Colon (tissue), 2 donors: ENCODE measurements around the gene FAM151B.
"Not testable (repeated sequence)": the region's sequence is repeated elsewhere in the genome, so short reads cannot be mapped to it uniquely, and the experiment has no call there.

Source experiments
- FAIRE-seq: peaks from 2 replicates; lab custom pipeline; 2012; peaks lifted over from hg19 to GRCh38; lab: Jason Lieb, UNC
- donor health status: control.
- donor health status: control.

Gene FAM151B, protein sequence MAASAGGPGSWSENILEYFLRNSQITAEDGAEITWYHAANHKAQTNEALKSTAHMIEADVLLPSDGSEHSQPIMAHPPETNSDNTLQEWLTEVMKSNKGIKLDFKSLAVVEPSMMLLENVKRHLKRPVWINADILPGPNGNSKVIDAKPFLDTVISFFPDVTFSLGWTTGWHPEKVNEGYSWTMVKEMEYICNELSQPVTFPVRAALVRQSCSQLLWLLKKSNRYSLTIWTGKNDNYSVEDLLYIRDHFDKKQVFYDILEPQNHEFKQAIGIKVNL

DNA sequence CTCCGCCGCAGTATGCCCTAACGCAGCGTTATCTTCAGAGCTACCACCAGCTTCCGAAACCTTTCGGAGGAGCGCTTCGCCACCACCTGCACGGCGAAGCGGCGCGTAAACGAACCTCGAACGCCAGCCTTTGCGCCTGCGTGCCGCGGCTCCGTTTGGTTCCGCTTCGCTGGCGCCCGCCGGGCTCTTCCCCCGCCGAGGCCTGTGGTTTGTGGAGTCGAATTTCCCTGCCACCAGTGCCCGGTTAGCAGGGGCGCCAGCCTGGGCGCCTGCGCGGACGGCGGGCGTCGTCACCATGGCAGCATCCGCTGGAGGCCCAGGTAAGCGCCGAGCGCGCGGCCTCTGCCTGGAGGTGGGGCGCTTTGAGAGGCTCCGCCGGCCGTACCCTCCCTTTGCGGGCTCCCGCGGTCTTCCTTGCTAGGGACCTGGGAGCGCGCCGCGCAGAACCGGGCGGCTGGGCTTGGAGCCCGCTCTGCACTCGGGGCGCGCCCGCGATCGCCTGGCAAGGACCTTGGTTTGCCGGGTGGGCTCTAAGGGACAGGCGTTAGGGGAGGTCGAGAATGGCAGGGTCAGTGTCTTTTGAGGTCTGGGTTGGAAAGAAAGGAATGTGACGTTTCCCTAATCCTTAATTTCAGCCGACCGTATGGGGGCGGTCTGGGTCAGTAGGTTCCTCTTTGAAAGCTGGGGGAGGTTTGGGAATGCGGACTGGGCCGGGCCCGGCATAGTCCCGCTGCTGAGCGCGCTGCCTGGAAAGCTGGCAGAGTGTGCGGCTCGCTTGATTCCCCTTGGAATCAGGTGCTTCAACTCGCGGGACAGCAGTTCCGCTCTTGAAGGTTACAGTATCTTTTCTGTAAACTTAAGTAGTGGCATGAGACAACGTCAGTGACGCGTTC lies at the start of gene FAM151B:
TSS of gene FAM151B (plus strand) at position 272 of the 893 bp plus-strand sequence. CDS start at position 296, 24 bp downstream.
- no peak for FAIRE-seq

DNA sequence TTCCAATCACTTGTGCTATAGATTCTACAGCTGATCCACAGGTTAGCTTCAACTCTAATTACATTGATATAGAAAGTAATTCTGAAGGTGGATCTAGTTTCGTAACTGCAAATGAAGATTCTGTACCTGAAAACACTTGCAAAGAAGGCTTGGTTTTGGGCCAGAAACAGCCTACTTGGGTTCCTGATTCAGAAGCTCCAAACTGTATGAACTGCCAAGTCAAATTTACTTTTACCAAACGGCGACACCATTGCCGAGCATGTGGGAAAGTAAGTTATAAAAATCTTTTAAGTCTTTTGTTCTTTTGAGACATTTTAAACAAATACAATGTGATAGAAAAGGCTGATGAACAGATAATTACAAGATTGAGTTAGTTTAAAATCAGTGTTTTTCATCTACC lies 49.2 kb upstream of the FAM151B start:
- FAIRE-seq: no peak

DNA sequence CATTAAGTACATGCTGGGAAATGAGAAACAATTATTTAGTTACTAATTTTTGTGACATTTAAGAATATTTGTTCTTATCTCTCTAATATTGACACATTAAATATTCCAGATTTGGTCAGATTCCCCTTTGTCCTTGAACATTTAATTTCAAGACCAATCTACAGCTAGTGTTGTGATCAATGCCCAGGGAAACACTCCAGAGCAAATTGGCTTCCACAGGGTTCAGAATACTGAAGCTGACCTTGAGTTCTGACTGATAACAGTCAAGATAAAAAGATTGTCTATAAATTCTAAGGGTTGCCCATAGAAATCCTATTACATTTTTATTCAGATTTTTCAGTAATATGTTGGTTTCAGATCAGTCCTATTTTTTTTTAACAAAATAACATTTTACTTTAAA lies 48.7 kb upstream of the FAM151B start:
- FAIRE-seq: no peak

DNA sequence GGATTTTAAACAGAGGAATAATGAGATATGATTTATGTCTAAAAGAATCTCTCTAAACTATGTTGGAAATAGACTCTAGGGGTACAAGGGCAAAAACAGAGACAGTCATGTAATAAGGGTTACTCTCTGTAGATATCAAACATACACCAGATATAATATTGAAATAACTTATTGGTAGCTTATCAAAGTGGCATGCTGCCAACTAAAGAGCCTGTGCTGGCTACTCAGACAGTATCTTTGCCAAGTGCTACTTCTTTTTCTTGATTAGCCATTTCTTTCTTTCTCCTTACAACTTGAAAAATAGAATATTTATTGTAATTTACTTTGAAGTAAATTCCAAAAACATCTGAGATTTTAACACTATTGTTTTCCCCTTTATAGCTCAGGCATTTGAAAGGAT lies 45.2 kb upstream of the FAM151B start:
- no peak for FAIRE-seq

DNA sequence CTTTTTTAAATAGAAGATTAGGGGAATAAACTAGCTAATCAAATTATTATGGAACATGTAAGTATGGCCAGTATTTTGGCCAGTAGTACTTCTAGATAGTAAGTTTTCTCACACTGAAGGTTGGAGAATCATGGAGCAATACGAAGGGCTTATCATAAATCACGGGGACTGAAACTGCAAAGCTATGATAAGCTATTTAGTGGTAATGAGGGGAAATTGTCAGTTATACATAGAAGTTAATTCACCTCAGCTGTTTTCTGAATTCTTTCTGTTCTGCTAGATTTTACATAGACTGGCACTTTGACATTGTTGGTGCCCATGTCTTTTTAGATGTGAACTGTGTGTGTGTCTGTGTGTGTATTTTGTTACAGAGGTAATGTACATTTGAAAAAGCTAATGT lies 34.5 kb upstream of the FAM151B start:
- FAIRE-seq: no peak

DNA sequence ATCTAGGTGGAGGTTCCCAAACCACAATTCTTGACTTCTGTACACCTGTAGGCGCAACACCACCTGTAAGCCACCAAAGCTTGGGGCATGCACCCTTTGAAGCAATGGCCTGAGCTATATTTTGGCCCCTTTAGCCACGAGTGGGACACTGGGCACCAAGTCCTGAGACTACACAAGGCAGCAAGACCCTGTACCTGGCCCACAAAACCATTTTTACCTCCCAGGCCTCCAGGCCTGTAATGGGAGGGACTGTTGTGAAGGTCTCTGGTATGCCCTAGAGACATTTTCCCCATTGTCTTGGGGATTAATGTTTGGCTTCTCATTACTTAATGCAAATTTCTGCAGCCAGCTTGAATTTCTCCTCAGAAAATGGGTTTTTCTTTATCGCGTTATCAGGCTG lies 24.6 kb upstream of the FAM151B start:
- FAIRE-seq: no peak

DNA sequence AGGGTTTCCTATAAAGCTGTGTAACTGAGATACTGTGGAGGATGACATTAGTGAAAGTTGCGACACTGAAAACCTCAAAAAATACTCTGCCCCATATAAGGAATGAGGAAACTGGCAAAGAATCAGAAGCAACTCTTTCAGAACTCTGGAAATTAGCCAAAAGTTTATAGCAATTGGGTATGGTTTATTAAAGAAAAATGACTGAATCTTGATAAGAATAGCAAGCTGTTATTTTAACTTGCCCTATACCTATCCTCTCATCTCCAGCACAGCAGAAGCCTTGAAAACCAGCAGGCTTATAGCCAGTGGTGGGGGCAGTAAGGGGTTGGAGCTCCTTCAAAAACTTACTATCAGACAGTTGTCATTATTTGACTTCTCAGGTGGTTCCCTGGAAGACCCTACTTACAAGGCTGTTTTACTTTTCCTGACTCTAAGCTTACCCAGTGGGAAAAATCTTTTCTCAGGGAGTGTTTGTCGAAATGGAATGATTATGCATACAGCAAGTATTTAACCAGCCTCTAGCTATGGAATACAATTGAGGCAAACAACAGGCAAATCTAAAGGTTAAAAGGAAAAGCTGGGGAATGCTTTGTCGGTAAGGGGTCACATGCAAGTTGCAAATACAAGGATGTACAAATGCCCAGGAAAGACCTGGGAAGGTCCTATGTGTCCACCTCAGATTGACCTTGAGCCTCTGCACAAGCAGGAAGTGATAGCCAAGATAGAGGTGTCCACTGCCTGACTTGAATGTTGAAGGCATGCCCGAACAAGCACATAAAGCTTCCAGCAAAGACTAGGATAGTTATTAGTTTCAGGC lies 21.0 kb upstream of the FAM151B start:
- FAIRE-seq: no peak

DNA sequence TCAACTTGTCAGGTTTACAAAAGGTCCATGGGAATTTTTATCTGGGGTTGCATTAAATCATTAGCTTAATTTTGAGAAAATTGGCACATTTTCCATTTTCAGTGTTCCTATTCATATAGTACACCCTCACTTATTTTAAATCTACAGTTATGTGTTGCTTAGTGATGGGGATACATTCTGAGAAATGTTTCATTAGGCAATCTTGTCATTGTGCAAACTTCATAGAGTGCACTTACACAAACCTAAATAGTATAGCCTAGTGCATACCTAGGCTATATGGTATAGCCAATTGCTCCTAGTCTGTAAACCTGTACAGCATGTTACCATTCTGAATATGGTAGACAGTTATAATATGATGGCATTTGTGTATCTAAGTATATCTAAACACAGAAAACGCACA lies 19.8 kb upstream of the FAM151B start:
- no peak for FAIRE-seq

DNA sequence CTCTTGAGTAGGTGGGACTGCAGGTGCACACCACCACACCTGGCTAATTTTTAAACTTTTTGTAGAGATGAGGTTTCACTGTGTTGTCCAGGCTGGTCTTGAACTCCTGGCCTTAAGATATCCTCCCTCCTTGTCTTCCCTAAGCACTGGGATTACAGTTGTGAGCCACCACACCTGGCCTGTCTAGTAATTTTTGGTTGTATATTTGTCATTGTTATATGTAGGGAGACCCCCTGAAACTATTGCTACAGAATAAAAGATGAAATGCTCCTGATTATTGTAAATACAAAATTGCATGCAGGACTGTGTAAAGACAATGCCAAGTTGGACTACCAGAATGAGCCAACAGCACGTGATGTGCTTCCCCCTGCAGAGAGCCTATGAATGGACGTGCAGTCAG lies 17.3 kb upstream of the FAM151B start:
- not testable (repeated sequence) for FAIRE-seq

DNA sequence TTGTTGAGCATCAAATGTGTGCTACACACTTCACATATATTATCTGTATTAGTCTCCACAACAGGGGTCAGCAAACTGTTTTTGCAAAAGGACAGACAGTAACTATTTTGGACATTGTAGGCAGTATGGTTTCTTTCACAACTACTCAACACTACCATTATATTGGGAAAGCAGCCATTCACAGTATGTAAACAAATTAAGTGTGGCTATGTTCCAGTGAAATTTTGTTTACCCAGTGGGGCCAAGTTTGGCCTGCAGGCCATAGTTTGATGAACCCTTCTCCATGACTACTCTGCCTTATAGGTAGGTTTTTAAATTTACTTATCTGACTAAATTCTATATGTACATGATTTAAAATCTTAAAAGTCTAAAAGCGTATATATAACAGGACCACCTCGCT lies 13.0 kb upstream of the FAM151B start:
- no peak for FAIRE-seq

DNA sequence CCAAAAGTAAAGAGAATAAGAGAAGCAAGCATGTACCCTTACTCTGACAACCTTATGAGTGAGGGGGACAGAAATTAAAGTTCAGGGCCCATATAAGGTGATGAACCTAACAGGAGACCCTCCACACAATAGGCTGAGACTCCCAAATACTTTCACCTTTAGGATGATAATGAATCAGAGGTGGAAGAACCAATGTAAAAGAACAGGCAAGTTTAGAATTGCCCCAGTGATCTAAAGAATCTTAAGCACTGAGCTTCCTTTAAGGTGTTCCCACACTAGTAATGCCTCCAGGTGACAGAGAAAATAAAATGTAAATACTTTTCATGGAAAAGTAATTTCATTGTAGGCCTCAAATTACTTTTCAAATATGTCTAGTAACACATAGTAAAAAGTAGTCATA lies 8.2 kb upstream of the FAM151B start:
- no peak for FAIRE-seq

DNA sequence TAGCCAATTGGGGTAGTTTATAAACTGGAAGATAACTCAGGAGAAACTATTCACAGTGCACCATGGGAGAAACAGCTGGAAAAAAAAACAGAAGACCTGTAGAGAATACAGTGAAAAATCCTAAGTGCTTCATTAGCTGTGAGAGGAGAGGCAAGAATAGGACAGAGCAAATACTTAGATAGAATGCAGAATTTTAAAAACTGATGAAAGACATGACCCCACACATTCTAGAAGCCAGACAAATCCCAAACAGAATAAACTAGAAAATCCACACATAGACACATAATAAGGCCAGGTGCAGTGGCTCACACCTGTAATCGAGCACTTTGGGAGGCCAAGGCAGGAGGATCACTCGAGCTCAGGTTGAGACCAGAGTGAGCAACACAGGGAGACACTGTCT lies 7.5 kb upstream of the FAM151B start:
- FAIRE-seq: no peak

DNA sequence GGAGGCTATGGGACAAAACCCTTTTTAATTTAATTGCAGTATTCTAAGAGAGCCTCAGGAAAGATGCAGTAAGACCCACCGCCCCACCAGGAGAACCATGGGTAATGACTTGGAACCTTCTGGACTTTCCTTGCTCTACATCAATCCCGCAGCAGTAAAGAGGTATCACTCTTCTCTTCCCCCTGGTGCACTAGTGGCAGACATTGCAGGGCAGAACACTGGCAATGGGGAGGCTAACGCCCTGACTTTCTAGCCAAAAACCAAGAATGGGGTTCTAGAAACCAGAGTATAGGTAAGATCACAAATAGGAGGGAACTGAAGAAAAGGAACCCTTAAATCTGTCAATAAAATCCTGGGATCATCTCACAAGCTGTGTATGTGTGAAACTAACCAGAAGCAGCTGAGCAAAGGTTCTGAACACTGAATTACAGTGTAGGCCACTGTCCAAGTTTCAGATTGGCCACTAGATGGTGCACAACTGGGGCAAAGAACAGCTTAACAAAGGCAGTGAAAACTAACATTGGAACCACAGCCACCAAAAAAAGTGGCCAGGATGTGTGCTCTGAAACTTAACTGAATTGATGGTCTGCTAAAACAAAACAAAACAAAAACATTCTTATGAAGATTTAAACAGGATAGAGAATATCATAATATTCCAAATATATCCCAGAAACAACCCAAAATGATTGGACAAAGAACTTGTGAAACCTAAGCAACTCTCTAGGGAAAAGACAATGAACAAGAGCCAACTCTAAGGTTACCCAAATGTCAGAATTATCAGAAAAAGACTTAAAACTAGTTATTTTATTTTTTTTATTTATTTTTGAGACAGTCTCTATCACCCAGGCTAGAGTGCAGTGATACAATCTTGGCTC lies 6.6 kb upstream of the FAM151B start:
- no peak for FAIRE-seq

DNA sequence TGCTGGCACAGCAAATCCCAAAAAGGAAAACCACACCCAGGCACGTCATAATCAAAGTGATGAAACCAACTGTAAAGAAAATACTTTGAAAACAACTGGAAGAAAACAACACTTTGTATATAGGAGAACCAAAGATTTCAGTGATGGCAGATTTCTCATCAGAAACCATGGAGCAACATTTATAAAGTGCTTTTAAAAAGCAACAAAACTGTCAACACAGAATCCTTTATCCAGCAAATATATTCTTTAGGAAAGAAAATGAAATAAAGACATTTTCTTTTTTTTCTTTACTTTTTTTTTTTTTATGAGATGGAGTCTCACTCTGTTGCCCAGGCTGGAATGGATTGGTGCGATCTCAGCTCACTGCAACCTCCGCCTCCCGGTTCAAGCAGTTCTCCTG lies 5.3 kb upstream of the FAM151B start:
- no peak for FAIRE-seq

DNA sequence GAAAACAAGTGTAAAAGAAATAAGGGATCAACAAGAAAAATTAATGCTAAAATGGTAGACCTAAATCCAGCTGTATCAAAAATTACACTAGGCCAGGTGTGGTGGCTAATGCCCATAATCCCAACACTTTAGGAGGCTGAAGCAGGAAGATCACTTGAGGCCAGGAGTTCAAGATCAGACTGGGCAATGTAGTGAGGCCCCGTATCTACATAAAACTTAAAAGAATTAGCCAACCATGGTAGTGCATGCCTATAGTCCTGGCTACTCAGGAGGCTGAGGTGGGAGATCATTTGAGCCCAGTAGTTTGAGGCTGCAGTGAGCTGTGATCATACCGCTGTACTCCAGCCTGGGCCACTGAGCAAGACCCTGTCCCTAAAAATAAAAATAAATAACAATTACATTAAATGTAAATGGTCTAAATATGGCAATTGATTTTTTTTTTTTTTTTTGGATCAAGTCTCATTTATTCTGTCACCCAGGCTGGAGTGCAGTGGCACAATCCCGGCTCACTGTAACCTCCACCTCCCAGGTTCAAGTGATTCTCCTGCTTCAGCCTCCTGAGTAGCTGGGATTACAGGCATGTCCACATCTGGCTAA lies 4.2 kb upstream of the FAM151B start:
- no peak for FAIRE-seq

DNA sequence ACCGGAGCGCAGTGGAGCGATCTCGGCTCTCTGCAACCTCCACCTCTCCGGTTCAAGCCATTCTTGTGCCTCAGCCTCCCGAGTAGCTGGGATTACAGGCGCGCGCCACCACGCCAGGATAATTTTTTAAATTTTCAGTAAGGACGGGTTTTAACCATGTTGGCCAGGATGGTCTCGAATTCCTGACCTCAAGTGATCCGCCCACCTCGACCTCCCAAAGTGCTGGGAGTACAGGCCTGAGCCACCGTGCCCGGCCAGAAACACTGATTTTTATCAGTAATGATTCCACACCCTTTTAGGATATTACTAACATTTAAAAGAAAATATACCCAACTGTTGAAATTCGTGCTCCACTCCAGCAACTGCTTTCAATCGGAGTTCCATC lies 464 bp upstream of the FAM151B start:
- no peak for FAIRE-seq

DNA sequence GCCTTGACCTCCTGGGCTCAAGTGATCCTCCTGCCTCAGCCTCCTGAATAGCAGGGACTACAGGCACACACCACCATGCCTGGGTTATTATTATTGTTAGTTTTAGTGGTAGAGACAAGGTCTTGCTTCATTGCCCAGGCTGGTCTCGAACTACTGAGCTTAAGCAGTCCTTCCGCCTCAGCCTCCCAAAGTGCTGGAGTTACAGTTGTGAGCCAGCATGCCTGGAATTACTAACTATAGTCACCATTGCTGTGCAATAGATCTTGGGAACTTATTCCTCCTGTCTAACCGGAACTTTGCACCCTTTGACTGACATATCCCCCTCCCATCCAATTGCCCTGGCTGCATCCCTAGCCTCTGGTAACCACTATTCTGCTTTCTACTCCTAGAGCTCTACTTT lies 3.4 kb downstream of the FAM151B start:
- no peak for FAIRE-seq

DNA sequence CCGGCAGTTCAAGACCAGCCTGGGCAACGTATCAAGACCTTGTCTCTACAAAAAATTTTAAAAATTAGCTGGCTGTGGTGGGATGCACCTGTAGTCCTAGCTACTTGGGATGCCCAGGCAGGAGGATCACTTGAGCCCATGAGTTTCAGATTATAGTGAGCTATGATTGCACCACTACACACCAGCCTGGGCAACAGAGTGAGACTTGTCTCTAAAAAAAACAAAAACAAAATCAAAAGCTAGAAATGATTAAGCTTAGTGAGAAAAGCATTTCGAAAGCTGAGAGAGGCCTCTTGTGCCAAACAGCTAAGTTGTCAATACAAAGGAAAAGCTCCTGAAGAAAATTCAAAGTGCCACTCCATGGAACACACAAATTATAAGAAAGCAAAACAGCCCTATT lies 4.8 kb downstream of the FAM151B start:
- no peak for FAIRE-seq

DNA sequence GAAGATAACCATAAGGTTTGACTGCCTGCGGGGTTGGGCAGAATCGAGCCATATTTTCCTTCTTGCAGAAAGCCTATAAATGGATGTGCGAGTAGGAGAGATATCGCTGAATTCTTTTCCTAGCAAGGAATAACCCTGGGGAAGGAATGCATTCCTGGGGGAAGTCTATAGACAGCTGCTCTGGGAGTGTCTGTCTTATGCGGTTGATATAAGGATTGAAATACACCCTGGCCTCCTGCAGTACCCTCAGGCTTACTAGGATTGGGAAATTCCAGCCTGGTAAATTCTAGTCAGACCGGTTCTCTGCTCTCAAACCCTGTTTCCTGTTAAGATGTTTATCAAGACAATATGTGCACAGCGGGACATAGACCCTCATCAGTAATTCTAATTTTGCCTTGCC lies 5.5 kb downstream of the FAM151B start:
- FAIRE-seq: not testable (repeated sequence)

DNA sequence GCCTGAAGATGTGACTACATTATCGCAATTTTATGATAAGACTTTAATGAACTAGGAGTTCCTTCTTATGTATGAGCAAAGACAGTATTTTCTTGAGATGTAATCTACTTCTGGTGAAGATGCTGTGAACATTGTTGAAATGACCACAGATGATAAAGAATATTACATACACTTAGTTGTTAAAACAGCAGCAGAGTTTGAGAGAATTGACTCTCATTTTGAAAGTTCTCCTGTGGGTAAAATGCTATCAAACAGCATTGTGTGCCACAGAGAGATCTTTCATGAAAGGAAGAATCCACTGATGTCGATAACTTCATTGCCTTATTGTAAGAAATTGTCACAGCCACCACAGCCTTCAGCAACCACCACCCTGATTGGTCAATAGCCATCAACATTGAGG lies 8.0 kb downstream of the FAM151B start:
- no peak for FAIRE-seq

DNA sequence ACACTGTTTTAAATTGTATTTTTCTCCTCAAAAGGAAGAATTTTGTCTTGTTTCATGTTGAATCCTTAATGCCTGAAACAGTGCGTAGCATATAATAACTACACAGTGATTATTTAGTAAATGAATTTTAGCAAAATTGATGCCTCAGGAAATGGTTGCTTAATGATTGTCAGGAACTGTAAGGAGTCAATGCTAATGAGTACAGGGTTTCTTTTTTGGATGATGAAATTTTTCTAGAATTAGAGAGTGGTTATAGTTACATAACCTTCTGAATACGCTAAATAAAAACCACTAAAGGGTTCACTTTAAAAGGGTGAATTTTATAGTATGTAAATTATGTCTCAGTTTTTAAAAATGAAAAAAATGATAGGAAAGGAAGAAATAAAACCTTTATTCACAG lies 14.9 kb downstream of the FAM151B start:
- no peak for FAIRE-seq
